ENCODE measurements around the gene RIMS4.

The RIMS4 gene

DNA sequence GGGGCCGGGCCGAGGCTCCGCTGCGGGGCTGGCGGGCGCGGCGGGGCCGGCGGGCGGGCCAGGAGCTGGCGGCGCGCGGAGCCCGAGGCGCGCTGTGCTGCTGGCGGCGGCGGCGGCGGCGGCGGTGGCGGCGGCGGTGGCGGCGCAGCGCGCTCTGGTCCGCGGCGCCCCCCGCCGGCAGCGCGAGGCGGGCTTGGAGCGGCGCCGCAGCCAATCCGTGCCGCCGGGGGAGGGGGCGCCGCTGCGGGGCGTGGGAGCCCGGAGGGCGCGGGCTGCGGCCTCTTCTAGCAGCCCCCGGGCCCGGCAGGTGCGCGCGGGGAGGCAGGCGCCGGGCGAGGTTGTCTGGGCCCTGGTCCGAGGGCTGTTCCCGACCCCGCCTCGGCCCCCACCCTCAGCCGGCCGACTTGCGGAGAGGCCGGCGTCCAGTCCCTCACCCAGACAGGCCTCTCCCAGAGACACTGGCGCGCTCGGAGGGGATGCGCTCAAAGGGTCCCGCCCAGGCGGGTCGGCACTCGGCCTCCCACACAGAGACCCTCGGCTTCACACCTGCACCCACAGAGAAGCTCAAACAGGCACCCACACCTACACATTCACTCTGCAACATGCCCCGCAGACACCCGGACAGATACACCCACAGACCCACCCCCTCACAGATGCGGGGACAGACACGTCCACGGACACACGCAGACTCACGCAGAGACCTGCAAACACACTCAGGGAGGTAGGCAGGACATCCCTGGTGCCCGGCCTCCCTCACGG, at the start of gene RIMS4:
Gene RIMS4, minus strand, starts transcription at position 156 of the 759 bp plus-strand sequence. CDS start 275 bp downstream, outside the sequence.
- DNase-seq, result no peak

DNA sequence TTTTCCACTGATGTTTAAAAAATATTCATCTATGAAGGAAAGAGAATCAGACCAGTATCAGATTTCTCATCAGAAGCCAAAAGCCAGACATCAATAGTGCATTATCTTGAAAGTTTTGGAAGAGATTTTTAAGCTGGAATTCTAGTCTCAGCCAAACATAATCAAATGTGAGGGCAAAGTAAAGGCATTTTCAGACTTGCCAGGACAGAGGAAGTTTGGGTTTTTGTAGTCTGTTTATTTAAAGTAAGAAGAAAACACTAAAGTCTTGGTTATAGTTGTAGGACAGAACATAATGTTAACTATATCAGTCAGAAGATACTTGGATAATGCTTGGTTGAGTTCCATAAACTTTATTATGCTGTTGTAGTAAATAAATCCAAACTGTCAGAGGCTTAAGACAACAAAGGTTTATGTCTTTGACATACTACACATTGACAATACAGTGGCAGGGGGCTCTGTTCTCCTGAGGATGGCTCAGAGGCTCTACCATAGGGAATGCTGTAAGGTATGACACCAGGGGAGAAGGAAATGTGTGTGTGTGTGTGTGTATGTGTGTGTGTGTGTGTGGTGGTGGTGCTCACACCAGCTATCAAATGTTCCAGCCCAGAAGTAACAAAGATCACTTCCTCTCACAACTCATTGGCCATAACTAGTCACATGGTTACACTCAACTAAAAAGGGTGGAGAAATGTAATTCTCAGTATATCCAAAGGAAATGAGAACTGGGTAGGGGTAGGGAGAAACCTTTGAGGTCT, 48.4 kb upstream of the RIMS4 start:
- DNase-seq, result no peak

DNA sequence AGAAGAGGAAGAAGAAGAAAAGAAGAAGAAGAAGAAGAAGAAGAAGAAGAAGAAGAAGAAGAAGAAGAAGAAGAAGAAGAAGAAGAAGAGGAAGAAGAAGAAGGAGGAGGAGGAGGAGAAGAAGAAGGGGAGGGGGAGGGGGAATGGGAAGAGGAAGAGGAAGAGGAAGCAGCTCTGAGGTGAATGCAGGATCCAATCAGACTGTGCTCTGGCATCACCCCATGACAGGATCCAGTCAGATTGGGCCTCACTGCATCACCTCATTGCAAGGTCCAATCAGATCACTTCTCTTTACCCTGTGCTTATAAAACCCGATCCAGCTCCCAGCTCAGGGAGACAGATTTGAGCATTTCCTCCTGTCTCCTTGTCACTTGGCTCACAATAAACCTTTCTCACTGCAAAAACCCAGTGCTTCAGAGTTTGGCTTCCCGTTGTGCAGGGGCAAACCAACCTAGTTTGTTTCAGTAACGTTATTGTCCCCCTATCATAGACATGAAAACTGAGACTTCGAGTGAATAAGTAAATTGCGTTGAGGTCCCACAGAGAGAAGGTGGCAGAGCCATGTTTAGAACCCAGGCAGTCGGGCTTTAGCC, 46.6 kb upstream of the RIMS4 start:
- DNase-seq, result no peak

DNA sequence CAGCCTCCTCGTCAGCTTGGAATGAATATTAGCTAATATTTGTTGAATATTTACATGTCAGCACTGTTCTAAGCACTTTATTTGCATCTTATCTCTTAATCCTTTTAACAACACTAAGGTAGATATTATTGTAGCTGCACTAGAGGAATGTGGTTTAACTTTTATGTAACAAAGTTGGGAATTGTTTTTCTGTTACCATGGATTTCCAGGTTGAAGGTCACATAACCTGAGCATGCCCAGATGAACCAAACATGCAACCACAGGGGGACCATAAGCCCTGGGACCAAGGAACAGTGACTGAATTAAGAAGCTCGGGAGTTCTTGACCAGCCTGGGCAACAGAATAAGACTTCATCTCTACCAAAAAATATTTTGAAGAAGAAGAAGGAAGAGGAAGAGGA, 46.1 kb upstream of the RIMS4 start:
- no peak for DNase-seq

DNA sequence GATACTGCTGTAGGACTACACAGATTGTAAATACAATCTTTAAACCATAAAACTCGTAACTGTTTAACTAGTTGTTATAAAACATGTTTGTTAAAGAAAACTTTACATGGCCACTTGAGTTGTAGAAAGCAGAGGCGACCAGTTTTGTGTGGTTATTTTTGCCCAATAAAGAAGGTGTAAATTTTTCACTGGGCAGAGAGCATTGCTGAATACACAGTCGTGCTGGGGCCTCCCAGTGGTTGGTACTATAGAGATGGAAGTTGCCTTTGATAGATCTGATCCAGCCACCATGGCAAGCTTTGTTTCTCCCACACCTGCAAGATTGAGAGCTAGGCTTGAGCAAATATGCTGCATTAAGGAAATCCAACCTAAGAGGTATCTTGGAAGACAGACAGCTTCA, 41.2 kb upstream of the RIMS4 start:
- DNase-seq, result no peak

DNA sequence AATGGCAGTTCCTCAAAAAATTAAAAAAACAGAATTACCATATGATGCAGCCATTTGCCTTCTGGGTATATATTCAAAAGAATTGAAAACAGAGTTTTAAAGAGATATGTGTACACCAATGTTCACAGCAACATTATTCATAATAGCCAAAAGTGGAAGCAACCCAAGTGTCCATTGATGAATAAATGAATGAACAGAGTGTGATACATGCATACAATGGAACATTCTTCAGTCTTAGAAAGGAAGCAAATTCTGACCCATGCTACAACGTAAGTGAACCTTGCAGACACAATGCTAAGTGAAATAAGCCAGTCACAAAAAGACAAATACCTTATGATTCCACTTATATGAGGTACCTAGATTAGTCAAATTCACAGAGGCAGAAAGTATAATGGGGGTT, 40.5 kb upstream of the RIMS4 start:
- no peak for DNase-seq

DNA sequence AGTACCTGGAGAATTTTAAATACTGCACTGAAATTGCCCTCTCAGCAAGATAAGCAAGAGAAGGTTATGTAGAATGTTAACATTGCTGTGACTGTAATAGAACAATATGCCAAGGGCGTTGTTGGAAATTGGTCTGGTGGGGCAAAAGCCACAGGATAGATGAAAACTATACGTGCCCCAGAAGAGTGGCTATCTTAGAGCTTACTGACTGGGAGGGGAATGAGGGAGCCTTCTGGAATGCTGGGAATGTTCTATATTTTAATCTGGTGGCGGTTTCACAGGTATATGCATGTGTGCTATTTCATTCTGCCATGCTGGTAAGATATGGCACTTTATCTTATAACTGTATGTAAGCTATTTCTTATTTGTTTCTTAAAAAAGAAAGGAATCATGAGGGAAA, 39.9 kb upstream of the RIMS4 start:
- DNase-seq, result no peak

DNA sequence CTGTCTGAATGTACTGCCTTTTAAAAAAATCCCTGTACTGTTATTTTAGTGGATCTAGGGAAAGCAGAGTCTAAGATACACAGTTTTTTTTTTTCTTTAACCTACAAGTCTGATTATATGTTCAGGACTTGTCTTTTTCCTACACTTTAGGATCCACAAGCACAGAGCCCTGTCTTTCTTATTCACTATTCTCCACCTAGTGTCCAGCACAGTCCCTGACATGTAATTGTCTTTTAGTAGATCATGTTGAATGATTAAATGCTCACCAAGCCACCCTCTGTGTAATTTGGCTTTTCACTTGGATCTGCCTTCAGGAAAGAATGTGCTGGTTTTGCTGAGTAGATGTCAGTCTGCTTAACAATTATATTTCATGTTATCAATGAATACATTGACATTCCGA, 39.4 kb upstream of the RIMS4 start:
- DNase-seq, result no peak

DNA sequence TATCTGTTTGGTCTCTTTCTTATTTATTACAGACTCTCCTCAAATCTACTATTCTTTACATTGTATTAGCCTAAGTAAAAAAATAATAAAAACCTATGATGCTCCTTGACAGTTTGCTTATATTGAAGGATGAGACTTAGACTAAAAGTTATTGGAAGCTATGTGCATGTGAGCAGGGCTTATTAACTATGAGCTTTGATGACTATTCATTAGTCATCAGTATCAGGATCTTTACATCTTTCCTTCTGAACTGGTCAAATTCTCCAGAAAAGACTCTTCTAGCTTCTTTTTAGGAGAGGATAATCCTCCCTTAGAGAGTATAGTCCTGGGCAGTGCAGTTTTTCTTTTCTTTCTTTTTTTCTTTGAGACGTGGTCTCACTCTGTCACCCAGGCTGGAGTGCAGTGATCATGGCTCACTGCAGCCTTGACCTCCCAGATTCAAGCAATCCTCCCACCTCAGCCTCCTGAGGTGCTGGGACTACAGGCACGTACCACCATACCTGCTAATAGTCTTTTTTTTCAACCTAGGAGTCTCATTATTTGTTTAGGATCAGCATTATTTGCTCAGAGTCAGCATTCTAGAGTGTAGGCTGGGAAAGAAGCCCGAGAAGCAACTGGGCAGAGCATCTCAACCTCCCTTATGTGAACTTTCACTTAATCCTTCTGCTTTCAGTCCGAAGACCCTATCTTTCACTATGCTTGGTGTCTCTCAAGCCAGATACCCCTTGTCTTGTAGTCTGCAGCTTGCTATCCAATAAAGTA, 38.1 kb upstream of the RIMS4 start:
- no peak for DNase-seq

DNA sequence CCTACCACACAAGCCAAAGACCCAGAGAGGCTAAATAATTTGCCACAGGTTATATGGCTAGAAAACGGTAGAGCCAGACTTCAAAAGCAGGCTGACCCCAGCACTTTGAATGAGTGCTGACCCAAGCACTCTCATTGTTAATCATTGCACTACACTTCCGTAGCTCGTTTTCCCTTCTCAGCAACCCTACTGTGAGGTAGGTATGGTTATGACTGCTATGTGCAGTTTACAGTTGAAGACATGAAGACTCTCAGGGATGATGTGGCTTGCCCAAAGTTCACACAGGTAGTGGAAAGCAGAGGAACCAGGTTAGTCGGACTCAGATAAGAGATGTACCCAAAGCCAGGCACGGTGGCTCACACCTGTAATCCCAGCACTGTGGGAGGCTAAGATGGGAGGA, 33.5 kb upstream of the RIMS4 start:
- DNase-seq, result no peak

DNA sequence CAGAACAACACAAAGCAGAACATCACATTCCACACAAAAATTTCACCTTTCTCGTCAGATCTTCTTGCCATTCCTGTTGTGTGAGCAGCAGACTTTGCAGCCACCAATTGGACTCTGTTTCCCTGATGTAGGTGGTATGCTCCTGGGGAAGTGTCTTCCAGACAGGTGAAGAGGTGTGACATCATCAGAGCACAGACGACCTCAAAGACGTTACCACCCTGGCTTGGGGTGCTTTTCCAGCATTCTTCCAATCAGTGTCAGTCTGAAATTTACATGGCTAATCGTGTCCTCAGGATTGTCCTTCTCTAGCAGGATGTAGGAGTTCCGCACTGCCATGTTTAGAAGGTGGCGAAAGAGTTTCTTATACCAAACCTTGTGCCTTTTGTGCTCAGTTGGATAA, 31.6 kb upstream of the RIMS4 start:
- DNase-seq, result no peak

DNA sequence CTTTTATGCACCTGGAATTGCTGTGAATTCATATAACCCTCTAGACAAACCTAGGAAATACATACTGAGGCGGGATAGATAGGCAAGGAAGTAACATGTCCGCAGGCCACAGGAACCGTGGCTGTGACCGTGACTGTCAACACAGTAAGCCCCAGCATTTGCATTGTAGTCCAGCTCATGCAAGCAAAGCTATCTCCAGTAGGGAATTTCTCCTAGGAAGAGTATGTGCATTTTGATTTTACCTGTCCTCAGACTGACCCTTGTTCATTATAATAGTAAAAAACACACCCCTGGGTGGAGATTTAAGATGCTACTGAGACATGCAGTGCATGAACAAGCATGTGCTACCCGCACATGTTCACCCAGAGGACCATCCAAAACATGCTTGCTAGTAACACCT, 30.5 kb upstream of the RIMS4 start:
- DNase-seq, result no peak

DNA sequence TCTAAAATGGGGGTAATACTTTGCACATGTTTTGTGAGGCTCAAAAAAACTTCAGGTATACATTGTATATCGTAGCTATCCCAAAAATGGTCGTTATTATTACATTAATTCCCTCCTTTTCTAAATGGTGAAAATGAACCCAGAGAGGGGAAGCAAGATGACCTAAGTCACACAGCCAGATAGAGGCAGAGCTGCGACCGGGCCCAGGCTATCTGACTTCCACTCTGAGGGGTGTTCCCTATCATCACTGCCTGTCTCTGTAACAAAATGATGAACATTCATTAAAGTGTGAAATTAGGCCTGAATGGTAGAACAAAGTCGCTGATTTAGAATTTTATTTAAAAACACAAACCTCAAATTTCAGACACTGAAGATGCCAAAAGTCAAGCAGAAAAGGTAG, 29.1 kb upstream of the RIMS4 start:
- DNase-seq, result no peak

DNA sequence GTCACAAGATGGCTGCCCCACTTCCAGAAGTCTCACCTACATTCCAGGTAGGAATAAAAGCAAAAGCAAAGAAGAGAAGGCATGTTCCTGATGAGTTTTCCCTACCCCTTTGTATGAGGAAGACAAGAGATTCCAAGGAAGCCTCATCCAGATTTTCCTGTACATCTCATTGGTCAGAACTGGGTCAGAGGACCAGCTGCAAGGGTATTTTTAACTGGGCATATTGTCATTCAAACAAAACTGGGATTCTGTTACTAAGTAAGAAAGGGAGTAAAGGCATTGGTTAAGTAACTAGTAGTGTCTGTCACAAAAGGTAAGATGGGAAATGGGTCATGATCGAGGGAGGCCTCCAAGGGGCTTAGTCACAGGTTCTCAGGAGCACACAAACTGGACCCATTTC, 28.2 kb upstream of the RIMS4 start:
- no peak for DNase-seq

DNA sequence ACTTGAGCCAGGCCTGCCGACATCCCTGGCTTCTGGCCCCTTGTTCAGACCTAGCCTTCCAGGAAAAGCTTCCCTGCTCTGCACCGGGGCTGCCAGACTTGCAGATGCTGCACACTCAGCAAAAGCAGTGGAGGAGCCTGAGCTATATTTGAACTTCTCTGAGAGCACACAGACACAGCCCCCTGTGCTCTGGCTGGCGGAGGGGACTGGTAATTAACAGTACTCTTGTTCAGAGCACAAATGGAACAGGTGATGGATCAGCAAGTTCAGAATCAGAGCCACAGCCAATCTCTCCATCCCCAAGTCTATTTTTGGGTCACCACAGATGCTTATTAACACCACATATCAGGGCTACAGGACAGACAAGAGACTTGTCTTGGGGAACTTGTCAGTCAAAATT, 27.6 kb upstream of the RIMS4 start:
- DNase-seq, result no peak

DNA sequence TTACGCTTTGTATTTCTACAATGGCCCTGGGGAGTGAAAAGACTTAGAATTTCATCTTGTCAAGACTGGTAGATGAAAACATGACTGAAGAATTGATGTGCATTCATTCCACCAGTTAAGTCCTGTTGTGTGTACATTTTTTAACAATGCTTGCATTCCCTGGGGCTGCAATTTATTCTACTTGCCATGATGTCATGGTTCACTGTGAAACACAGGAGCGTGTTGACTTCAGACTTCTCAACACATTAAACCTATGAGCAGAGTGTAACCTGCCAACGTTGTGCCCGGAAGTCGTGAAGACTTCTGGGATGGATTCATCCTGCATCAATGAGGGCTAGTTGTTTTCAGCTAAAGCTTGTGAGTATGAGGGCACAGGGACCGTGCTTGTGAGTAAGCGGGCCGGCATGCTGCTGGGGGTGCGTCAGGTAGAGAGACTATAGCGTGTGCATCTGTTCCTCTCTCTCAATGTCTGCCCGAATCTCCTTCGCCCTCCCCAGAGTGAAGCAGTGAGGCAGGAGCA, 26.3 kb upstream of the RIMS4 start:
- no peak for DNase-seq

DNA sequence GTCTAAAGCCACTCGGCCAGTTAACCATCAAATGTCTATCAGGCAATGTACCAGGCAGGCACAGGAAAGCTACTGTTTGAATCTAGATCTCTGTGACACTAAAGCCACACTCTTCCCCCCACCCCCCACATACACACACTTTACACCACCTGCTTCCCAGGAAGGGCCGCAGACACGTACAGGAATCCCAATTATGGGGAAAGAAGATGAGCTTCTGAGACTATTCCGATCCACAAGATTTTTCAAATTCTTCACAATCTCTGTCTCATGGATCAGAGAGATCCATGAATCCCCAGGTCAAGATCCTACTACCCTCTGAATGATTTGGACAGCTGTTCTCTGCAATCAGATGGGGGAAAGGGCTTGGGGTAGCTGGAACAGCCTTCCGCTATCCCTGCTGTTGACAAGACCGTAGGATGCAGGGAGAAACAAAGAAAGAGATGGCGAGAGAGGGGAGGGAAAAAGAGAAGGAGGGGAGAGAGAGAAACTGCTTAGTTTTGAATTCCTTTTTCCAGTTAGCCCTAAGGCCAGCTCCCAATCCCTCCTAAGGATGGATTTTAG, 25.4 kb upstream of the RIMS4 start:
- no peak for DNase-seq

DNA sequence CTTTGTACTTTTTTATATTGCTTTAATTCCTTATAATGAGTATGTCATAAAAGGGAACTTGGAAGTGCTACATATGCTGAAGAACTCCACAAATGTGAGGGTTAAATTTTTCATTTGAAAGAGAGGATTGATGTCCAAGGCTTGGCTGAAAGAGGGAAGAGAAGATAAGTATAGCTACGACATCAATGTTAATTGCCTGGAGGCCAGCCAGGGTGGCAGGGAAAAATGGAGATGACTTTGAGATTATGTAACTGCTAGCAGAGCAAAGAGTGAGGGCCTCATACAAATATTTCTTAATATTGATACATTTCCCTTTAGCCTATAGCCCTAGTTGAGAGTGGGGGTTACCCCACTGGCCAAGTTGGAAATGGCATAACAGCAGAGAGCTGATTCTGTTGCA, 24.8 kb upstream of the RIMS4 start:
- DNase-seq, result no peak

DNA sequence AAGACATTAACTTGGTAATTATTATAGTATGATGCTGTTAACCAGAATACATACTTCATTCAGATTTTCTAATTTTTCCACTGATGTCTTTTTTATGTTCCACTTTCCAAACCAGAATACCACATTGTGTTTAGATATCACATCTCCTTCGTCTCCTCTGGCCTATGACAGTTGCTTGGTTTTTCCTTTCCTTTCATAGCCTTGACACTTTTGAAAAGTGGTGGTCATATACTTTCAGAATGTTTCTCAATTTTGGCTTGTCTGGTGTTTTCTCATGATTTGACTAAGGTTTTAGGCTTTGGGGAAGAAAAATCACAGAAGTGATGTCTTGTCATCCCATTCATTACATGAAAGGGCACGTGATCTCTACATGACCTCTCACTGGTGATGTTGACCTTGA, 24.3 kb upstream of the RIMS4 start:
- no peak for DNase-seq

DNA sequence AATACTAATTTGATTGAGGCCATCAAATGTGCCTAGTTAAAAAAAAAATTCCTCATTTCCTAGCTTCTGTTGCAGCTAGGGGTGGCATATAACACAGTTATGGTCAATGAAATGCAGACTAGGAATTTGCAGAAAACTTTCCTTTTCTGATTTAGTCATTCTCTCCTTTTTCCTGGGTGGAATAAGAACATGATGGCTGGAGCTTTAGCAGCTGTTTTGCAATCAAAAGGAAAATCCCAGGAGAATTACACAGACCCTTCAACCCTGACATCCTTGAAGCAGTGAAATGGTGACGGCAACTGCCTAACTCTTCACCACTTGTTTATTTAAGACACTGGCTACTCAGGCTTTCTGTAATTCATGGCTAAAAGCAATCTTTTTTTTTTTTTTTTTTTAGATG, 23.1 kb upstream of the RIMS4 start:
- no peak for DNase-seq

DNA sequence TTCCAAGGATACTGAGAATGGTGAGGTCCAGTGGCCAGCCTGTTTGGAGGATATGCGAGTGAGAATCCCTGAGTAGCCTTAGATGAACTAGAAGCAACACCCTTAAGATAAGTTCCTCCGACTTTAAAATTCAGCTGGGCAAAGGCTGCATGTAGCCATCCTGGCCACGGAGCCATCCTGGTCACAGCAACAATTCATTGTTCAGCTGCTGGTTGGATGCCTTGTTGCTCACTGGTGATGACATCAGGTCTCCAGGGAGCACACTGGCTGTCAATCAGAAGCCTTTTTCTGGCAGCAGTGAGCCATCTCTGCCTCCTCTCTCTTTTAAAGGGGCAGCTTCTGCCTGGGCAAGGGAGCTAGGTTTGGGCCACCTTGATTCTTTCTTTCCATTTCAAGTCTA, 22.4 kb upstream of the RIMS4 start:
- DNase-seq, result no peak

DNA sequence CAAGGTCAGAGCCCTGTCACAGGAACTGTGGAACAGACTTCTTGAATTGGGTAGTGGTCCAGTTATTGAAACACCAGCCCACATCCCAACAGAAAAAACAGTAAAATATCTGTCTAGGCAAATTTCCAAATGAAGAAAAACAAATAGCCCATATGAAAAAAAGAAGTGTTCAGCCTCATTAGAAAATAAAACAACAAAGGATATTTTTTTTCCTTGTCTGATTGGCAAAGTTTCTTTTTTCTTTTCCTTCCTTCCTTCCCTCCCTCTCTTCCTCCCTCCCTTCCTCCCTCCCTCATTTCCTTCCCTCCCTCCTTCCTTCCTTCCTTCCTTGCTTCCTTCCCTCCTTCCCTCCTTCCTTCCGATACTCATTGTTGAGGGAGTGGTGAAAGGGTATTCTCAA, 20.6 kb upstream of the RIMS4 start:
- DNase-seq, result no peak

DNA sequence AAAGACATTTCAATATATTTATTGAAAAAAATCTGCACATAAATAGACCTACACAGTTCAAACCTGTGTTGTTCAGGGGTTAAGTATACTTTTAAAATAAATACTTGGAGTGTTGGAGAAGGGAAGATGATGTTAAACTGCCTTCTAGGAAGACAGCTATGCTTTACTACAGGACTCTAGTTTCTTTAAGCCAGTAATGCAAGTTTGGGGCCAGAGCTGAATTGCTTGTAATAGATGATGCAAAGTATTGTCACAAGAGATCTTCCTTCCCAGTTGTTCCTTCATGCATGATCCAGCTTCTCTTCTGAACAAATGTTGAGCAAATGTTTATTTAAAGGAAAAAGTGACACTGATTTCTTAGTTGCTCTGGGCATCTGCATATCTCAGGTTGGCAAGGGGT, 20.2 kb upstream of the RIMS4 start:
- no peak for DNase-seq
